Activated CD4-positive, alpha-beta T cell treated with anti-CD3 and anti-CD28 coated beads, Interleukin-2, amount 50 U/mL, for 4 hours (primary cell): Measurements from ENCODE around the gene DHRS4.
A peak's percentile ranks its signal among the peaks of the same experiment; 100 is the strongest.
"Not testable (repeated sequence)": the region's sequence is repeated elsewhere in the genome, so short reads cannot be mapped to it uniquely, and the experiment has no call there.

Source experiments
- DNase-seq, 2 experiments: peaks; one replicate each; pipeline ENCODE4 v3.0.0-alpha.2; 2020

Gene DHRS4

GRCh38 chr14:23988607-23989363 lies 35.2 kb downstream of the DHRS4 start, which contains the start of gene DHRS4L2:
Gene DHRS4L2 (plus strand): TSS chr14:23988929. CDS start chr14:23988948, 19 bp downstream.
- peak; percentile 65 for DNase-seq

DNA sequence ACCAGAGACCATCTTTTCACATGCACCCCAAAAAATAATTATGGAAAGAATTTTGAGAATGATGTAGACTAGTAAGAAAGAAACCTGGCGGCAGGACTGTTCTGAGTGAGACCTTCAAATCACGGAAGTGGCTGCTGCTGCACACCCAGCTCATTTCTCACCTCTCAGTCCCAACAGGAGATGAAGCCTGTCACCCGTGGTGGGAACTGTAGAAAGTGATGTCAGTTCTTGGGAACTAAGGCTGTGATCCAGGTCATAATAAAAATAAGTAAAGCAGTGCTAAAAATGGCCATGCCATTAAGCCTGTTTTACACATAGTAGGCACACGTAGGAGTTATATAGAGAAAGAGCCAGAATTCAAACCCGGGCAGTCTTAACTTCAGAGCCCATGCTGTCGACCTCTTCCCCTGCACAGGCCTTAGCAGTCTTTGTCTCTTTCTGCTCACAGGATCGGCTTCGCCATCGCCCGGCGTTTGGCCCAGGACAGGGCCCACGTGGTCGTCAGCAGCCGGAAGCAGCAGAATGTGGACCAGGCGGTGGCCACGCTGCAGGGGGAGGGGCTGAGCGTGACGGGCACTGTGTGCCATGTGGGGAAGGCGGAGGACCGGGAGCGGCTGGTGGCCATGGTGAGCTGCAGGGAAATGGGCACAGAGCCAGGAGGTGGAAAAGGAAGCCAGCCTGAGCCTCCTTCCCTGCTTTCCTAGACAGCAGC lies 36.3 kb downstream of the DHRS4 start:
- DNase-seq: not testable (repeated sequence)

DNA sequence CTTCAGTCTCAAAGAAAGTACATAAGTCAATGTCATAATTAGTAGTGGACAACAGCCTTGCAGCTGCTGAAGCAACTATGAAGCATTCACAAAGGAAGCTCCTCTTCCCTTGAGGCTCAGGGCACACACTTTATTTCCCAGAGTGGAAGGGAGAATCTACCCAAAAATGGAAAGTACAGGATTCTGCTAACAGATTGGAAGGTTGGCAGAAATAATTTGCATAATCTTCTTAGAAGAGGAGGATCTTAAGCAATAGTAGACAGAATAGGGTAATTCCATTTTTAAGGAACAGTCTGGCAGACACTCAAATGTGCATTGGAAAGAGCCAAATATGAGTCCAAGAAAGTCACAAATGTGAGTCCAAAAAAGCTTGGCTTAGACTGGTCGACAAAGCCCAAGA lies 37.4 kb downstream of the DHRS4 start:
- DNase-seq: not testable (repeated sequence)

- DNase-seq: not testable (repeated sequence)
These were observed 39.5 kb downstream of the DHRS4 start for GRCh38 chr14:23993042-23993441.

GRCh38 chr14:23996009-23996408 lies 42.4 kb downstream of the DHRS4 start:
- DNase-seq: not testable (repeated sequence)

- DNase-seq: not testable (repeated sequence)
These were observed 43.3 kb downstream of the DHRS4 start for GRCh38 chr14:23996825-23997224.

- DNase-seq: not testable (repeated sequence)
These were observed 46.1 kb downstream of the DHRS4 start for GRCh38 chr14:23999640-24000039.

DNA sequence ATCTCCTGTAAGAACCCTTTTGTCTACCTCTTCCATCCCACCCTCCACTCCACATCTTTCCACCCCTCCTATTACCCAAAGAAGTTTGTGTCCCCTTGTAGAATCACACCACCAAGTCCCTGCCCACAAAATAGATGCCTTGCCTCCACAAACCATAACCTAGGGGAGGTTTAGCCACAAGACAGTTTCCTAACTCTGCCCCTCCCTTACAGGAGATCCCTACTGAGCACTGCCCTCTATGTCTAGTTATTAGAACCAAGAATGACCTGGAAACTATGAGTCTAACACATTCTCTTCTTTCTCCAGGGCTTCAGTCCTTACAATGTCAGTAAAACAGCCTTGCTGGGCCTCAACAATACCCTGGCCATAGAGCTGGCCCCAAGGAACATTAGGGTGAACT lies 47.5 kb downstream of the DHRS4 start:
- not testable (repeated sequence) for DNase-seq

GRCh38 chr14:24001679-24002078 lies 48.1 kb downstream of the DHRS4 start:
- DNase-seq: not testable (repeated sequence)

- not testable (repeated sequence) for DNase-seq
These were observed 52.9 kb downstream of the DHRS4 start for GRCh38 chr14:24006471-24006816.

DNA sequence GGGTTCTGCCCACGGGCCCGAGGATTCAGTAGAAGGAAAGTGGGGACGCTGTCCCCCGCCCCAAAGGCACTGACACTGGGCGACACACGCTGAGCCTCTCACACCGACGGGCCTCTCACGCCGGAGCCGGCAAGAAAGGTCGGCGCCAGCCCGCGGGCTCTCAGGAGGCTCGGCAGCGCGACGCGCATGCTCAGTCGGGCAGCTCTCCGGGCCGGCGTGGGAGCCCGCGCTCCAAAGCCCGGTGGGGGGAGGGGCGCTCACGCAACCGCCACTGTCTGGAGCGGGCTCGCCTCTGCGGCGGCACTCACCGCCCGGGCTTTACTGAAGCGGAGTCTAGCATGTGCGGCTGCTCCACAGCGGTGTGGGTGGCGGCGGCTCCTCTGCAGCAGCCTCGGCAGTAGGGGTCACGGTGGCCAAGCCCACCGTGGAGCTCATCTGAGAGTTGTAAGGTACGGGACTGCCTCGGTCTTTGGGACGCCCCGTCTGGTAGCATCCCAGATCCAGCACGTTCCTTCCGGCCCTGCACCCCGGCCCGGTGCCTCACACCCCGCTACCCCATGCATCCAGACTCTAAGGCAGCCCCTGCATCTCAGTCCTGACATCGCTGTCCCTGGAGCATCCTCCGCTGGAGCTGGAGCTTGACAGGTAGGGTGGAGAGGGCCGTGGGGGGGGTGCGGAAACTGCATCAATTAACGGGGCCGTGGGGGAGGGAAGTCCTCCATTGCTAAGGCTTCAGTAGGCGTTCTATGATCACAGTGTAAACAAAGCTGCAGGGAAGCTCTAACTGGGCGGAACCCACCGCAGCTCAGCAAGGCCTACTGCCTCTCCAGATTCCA lies 53.5 kb downstream of the DHRS4 start:
- peak; percentile 36 to 39 for DNase-seq

DNA sequence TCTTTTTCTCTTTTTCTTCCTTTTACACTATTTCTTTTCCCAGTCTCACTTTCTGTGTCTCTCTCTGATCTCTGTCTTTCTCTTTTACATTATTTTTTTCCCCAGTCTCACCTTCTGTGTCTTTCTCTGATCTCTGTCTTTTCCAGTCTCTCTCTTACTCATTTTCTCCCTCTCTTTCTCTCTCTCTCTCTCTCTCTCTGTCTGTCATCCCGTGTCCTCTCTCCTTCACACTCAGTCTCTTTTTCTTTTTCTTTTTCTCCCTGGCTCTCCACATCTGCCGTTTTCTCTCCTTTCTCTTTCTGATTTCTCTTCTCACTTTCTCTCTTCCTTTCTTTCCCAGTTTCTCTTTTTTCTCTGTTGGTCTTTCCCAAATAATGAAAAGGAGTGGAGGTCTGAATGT lies 57.5 kb downstream of the DHRS4 start:
- DNase-seq: no peak

GRCh38 chr14:24012726-24013273 lies 59.2 kb downstream of the DHRS4 start:
- DNase-seq: not testable (repeated sequence)

GRCh38 chr14:24013654-24014514 lies 60.3 kb downstream of the DHRS4 start:
- peak; percentile 16 to 35 for DNase-seq

- not testable (repeated sequence) for DNase-seq
These were observed 62.2 kb downstream of the DHRS4 start for GRCh38 chr14:24015745-24016144.
